NCI-H345 (cell line): ENCODE data around the gene SHISA6.

Experiments used
- DNase-seq: peaks from one replicate; lab custom pipeline; 2025; lab: John Stamatoyannopoulos, UW

Gene SHISA6

DNA sequence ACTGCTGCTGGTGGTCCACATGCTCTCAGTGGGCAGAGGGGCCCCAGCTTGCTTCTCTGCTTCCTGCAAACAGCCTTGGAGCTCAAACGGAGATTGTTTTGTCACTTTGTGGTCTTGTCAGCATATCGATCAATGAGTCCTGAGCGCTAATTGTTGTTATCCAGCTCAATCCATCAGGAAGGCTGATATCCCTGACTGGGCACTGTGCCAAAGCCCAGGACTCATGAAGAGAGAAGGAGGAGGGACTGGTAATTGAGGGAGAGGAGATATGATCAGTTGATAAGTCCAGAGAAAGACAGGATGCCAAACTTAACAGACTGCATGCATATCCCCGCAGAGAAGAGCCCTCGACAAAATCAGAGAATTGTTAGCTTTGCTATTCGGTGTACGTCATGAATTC is 298.6 kb downstream of the SHISA6 start:
- no peak for DNase-seq

DNA sequence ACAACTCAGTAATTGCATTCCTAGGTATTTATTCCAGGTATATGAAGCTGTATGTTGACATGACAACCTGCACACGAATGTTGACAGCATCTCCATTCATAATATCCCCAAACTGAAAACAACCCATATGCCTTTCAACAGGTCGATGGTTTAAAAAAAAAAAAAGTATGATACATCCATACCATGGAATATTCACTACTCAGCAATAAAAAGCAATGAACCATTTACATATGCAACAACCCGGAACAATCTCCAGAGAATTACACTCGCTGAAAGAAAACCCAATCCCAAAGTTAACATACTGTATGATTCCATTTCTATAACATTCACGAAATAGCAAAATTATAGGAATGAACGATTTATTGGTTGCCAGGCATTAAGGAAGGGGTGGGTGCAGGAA is 304.0 kb downstream of the SHISA6 start:
- DNase-seq = no peak

DNA sequence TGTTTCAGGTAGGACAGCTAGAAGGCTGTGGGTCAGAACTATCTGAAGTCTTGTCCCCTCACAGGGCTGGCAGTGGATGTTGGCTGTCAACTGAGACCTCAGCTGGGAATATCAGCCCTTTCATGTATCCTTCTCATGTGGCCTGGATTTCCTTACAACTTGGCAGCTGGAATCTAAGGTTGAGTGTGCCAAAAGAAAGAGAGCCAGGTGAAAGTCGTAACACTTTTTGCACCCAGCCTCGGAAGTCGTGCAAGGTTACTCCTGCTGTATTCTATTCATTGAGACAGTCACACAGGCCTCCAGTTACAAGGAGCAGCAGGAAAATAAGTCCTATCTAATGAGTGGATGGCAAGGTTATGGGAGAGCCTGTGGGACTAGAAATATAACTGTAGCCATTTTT is 304.7 kb downstream of the SHISA6 start:
- DNase-seq = no peak

DNA sequence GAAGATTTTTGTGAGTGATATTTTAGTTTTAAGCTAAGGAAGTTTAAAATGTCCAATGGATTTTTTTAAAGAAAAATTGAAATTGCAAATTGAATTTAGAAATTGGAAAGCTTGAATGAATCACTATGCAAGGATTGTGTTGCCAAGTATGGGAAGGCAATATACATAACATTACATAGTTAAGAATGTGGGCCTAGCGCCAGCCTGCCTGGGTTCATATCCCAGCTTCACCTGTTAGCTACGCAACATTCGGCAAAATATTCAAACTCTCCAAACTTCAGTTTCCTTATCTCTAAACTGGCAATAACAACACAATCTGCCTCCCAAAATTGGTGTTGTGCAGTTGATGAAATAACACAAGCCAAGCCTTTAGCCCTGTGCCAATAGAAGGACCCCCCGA is 306.8 kb downstream of the SHISA6 start:
- DNase-seq = no peak

DNA sequence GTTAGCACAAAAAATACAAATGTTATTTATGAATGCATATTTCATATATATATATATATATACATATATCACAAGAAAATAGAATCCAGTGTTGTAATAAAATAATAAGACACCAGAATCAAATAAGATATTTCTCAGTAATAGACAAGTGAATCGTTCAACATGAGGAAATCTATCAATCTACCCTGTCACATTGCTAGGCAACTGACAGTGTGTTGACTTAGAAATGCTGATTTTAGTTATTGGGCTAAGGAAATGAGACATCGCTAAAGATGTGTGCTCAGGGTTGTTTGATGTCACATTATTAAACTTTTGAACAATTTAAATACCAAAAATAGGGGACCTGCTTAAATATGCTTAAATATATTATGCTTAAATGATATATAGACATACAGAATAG is 307.4 kb downstream of the SHISA6 start:
- no peak for DNase-seq

DNA sequence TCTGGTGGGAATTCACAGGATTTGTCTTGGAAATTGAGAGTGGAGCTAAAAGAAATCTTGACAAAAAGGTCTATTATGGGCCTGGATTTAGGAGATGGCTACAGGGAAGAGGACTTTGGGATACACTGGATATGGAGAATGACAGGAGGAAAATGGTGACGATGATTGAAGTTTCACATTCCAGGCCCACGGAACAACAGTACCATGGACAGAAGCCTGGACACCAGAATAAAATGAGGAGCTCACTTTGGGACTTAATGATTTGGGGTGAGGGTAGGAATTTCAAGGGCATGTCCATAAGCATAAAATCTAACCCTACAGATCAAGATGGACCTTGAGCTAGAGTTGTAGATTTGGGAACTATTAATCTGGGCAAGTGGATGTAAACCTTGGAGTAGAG is 309.4 kb downstream of the SHISA6 start:
- DNase-seq = no peak

DNA sequence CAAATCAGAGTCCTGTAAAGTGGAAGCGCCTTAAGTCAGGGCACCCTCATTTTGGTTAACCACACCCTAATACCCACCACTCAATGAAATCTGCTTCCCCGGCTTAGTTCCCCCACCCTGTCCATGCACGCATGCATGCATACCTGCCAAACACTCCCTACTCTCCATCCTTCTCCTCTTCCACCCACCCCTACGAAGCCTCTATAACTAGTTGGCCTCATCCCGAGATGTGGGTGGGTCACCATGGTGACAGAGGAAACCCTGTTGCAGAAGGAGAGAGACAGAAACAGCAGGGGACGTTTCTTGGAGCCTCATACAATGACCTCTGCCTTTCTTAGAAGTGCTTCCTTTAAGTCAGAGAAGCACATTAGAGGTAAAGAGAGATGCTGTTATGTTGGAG is 310.4 kb downstream of the SHISA6 start:
- DNase-seq = no peak

DNA sequence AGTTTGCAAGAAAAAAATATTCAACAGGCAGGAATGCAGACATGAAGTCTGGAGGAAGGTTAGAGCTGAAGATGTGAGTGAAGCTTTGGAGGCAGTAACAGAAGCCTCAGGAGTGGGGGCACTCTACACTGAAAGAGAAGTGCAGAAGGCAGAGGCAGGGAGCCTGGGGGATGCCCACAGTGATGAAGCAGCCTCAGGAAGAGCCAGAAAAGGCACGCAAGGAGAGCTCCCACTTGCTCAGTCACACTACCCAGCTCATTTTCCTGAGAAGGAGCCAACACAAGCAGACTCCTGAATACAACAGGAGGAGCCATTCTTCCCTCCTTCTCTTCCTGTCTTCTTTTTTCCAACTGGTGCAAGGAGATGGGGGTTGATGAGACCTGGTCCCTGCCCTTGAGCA is 312.1 kb downstream of the SHISA6 start:
- no peak for DNase-seq

DNA sequence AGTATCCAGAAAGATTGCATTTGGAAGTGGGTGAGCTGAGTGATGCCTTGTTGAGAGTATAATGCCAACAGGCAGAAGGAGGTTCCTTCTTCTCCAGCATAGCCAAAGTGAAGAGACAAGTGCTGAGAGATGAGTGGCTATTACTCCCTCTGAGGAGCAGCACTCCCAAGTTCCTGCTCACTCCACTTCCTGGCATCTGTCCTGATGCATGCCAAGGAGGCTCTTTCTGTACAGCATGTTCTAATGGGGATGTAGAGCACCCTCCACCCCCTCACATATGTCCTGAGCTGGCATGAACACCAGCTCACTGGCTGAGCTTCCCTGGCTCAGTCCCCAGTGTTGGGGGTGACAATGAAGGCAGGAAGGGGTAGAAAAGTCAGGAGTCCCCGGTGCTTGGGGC is 313.0 kb downstream of the SHISA6 start:
- DNase-seq = no peak

DNA sequence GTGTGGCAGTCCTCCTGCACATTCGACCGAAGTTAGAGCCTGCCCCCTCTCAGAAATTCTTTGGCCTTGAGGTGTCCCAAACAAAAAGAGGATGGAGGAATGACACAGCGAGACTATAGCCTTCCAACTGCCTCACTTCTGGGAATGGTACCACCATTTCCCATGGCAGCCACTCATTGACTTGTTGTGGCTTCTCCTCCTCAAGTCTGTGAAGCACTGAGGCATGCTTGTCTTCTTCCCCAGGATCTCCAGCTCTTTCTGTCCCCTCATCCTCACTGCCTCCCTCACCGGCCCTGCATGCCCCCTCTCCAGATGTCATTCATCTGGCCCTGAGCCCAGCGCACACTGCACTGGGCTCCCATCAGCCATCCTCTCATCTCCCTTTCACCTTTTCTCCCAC is 313.5 kb downstream of the SHISA6 start:
- no peak for DNase-seq

DNA sequence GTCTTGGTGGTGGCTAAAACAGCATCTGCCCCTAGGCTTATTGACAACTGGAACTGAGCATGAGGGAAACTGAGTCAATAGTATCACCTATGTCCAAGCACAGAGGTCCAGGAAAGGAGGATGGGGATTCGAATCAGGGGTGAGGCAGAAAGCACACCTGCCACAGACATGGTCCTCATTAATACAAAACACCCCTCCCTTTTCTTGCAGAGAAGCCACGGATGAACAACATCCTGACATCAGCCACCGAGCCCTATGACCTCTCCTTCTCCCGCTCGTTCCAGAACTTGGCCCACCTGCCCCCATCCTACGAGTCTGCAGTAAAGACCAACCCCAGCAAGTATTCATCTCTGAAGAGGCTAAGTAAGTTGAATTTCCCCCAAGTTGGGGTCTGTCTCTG is 314.5 kb downstream of the SHISA6 start:
- no peak for DNase-seq

DNA sequence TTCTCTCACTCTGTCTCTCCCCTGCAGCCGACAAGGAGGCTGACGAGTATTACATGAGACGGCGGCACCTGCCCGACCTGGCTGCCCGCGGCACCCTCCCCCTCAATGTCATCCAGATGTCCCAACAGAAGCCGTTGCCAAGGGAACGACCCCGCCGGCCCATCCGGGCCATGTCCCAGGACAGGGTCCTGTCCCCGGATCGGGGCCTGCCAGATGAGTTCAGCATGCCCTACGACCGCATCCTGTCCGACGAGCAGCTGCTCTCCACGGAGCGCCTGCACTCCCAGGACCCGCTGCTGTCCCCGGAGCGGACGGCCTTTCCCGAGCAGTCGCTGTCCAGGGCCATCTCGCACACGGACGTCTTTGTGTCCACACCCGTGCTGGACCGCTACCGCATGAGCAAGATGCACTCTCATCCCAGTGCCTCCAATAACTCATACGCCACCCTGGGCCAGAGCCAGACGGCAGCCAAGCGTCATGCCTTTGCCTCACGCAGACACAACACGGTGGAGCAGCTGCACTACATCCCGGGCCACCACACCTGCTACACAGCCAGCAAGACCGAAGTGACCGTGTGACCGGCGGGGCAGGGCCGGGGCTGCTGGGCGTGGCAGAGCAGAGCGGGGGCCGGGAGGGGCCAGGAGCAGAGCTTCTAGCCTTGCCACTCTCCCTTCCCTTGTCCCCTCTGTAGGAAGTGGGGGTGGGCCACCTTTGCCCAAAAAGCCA is 316.9 kb downstream of the SHISA6 start:
- DNase-seq = no peak

DNA sequence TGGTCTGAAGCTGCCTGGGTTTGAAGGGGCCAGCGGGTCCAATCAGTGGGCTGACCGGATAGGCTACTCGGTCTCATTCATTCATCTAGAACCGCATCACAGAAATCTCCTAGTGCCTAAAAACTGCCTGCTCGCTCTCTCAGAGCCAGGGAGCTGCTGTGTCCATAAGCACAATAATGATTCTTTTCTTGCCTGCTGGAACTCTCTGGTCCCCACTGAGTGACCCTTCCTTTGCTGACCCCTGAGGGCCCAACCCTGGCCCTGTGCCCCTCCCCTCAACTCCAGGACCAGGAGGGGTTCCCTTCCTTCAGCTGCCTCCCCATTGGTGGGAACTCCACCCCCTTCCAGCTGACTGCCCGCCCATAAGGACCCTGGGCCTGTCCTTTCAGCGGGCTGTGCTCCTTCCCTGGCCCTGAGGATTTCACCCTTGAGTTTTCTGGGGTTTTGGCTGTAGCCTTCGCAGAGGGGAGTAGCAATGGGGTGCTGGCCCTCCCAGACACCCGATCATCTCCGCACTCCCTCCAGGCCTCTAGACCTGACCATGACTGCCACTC is 317.7 kb downstream of the SHISA6 start:
- no peak for DNase-seq

DNA sequence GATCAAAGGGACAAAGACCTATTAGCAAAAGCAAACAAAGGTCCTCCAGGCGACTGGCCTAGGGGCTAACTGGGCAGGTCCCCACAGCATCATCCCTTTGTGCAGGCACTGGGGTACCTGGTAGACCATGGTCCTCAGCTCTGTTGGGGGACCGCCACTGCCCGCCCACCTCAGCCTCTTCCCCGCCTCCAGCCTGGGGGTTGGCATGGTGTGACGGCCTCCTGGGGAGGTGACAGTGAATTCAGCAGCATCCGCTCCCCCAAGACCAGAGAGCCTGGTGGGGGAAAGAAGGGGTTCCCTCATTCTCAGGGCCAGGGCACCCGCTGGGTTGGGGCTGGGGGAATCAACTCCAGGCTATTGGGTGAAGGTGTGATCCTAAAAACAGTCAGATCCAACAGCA is 318.6 kb downstream of the SHISA6 start:
- DNase-seq = no peak

DNA sequence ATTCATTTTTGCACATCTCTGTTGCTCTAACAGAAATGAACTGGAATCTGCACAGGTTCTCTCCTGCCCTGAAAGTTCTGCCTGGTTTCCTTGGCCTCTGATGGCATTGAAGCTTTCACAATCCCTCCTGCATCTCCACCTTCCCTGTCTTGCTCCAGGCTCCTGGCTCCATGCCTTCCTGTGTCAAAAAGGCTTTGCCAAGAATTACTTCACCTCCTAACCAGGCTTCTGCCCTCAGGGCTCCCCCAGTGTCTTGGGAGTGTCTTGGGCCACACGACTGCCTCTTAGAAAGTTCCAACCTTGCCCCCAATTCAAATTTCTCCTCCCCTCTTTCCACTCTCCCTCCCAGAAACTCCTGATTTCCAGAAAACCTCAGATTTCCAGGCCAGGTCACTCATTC is 320.3 kb downstream of the SHISA6 start:
- DNase-seq = no peak

DNA sequence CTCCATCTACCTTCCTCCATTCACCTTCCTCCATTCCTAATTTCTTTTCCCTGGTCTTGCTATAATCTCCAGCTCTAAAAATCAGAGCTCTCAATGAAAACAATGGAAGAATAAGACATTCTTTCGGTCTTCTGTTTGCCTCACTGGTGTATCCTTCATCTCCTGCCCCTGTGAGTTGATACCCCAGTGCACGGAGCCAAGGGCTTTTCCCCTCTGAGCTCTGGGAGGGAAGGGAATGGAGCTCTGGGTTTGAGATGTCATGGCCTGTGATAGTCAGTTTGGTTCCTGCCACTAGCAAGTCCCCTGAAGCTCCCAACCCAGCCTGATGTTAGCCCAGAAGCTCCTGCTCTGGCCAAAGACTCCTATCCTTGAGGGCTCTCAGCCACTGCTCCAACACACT is 320.7 kb downstream of the SHISA6 start:
- DNase-seq = no peak

DNA sequence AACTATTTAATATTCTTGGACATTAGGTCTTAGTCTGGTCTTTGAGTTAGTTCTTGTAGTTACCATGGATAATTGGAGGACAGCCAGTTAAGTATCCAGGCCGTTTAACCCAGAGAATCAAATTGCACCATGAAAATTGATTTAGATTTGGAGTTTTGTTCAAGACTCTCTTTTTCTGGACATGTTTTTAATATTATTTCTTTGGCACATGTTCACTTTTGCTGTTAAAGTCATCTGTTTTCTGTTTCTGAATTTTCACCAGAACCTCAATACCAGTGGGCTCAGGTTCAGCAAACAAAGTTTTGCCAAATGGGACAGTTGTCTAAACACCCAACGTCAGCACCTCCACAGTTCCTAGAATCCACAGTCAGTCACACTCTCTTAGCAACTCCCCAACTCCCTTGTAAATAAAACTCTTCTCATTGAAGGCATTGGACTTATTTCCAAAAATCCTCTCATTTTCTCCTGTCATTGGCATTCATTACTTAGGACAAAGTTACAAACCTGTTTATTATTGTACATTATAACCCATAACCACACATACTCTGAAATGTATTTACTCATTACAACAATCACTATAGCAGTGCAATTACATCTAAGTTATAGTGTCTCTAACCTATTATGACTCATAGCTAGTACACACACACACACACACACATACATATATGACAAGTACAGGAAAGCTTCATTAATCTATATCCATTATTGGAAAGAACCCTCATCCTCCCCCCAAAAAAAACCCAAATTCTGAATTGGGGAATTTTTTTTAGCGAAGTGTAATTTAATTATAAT is 323.8 kb downstream of the SHISA6 start:
- DNase-seq = no peak

DNA sequence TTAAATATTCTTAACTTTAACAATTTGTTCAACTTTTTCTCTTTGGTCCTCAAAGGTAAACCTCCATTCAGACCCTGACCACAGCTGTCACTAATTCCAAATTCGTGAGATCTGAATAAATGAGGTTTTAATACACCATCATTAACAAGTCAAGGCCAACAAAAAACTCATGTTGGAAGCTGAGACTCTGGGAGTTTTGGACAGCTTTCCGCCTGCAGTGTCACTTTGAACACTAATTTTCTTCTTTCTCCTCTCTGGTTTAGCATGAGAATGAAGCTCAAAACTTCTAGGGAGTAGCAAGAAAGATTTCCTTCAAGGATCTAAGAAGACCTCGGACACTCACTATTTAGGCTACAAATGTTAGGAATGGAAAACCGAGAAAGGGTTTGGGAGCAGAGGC is 324.6 kb downstream of the SHISA6 start:
- DNase-seq = no peak

DNA sequence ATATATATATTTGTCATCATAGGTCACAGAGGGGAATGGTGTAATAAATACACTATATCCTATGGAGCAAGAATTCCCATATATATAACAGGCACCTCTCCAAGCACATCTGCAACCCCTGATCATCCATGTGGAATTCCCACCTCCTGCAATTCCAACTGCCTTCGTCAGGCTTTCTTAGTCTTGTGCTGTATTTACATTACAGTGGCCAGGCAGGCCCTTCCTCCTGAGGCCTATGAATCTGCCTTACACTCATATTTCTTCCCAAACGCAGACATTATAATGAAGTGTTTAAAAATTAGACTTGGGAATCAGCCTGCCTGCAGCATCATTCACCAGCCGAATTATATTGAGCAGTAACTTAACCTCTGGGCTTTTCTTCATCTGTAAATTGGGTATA is 338.0 kb downstream of the SHISA6 start:
- no peak for DNase-seq

DNA sequence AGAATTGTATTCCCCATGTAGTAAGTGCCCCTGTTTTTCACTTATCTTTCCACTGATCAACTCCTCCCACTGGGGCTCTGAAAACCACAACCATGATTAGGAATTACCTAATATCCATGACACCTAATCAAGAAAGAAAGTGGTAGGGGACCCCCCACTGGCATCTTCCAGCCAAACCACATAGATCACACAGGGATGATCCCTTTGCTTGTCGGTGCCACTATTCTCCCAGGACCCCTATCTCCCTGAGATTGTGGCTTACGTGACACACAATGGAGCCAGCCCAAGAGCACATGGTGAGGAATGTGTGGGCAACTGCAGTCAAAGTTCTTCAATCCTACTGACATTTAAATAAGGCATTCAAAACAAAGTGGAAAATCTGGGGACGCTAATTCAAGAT is 339.7 kb downstream of the SHISA6 start:
- DNase-seq = no peak

DNA sequence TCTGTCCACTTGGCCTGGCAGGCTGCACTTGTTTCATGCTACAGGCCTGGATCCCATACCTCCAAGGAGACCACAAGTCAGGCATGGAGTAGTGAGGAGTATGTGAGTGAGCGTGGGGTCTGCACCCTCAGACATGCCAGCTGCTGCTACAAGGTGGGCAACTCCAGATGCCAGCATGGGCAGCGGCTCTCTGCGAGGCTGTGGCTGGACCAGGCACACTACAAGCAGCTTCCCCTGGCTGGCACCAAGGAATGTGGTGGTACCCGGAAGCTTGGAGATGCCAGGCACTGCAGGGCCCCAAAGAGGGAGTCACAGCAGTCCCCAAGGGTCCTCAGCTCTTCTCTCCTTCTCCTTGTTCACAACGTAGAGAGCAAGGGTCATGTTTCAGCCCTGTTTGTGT is 341.2 kb downstream of the SHISA6 start:
- DNase-seq = no peak

DNA sequence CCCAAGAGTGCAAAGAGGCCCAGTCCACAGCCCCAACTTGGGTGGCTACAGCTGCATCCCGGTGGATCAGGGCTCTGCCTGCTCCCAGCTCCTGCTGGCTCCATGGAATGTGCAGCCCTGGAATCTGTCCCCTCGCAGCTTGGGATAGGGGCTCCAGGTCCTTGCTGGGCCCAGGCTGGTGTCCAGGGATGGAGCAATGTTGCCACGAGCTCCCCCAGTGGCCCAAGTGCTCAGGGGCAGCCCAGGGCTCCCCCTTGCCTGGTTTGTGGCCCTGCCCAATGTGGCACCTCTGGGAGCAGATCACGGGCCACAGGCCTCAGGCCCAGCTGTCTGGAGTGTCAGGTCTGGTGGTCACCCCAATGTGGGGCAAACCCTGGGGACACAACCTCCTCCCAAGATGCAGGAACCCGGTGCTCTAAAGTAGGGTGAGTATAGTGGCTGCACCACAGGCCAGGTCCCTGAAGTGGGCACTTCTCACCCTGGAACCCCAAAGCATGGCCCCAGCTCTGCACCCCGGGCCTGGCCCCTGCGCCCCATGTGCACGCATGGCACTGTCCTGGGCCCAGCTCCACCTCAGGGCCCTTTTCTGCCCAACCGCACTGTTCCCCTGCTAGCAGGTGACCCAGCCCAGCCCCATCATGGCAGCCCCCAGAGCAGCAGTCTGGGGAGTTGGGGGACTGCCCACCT is 342.4 kb downstream of the SHISA6 start:
- DNase-seq = no peak

DNA sequence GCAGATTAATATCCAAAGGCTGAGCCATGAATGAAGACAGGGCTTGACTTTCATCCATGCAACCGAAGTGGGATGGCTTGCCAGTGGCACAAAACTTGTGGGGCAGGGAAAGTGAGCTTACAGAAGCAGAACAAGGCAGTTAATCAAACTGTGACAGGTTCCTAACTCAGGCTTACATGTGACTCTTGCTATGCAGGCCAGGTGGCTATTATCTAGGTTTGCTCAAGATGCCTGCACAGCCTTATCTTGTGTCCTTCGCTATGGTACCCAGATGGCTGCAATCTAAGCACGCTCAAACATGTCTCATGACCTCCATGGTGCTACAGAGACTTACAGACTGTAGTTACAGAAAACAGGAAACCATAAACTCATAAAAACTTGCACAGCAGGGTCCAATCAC is 348.7 kb downstream of the SHISA6 start:
- no peak for DNase-seq
